Activated CD4-positive, CD25-positive, alpha-beta regulatory T cell treated with anti-CD3 and anti-CD28 coated beads, Interleukin-2, amount 50 U/mL, for 16 hours (primary cell): ENCODE results near the gene OR2G6.
"Not testable (repeated sequence)": the region's sequence is repeated elsewhere in the genome, so short reads cannot be mapped to it uniquely, and the experiment has no call there.

Source experiments
- DNase-seq: peaks from one replicate; pipeline ENCODE4 v3.0.0-alpha.2; 2020; ENCODE audit warnings: low read depth, low spot score

Gene OR2G6

GRCh38 chr1:248507773-248508172 is at the start of gene OR2G6:
Gene OR2G6 (plus strand): TSS chr1:248508073. CDS start chr1:248521647, 13,574 bp downstream.
- not testable (repeated sequence) for DNase-seq

DNA sequence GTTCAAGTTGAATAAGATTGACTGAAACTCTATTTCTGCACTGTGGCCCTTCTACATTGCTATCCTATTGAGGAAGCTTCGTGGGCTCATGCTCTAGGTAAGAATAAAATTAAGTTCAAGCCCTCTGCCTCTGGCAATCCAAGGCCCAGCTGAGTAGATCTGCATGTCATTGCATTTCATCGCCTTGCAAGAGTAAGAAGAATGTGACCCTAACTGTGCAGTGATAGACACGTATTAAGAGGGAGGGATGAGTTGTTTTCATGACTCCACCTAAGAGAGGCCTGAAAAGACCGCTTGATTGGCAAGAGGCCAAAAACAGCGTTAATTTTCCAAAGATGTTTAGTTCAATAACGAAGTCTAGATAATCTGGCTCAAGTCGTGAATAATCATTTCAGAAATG is 48.8 kb upstream of the OR2G6 start:
- not testable (repeated sequence) for DNase-seq

GRCh38 chr1:248471154-248471553 is 36.7 kb upstream of the OR2G6 start:
- no peak for DNase-seq

DNA sequence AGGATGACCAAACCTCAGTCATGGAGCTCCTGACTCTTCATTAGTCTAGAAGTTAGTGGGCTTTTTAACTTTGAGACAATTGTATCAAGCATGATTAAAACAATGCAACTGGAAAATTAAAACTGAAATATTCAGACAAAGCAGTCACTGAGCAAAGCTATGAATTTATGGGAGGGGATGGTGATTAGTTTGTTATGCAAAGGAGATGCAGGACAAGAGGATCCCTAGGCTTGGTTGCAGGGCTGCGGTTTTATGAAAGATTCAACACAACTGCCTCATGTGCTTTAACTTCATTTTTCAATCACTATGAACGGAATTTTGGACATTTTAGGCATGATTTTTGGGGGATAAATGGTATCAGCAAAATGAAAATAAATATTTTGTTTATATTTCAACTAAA is 35.8 kb upstream of the OR2G6 start:
- not testable (repeated sequence) for DNase-seq

GRCh38 chr1:248473051-248473450 is 34.8 kb upstream of the OR2G6 start, which contains the start of gene OR2T3:
Gene OR2T3 (plus strand): TSS chr1:248473351. CDS start chr1:248473351, 0 bp downstream.
- DNase-seq, result not testable (repeated sequence)

- not testable (repeated sequence) for DNase-seq
These were observed 32.2 kb upstream of the OR2G6 start for GRCh38 chr1:248475660-248476059.

DNA sequence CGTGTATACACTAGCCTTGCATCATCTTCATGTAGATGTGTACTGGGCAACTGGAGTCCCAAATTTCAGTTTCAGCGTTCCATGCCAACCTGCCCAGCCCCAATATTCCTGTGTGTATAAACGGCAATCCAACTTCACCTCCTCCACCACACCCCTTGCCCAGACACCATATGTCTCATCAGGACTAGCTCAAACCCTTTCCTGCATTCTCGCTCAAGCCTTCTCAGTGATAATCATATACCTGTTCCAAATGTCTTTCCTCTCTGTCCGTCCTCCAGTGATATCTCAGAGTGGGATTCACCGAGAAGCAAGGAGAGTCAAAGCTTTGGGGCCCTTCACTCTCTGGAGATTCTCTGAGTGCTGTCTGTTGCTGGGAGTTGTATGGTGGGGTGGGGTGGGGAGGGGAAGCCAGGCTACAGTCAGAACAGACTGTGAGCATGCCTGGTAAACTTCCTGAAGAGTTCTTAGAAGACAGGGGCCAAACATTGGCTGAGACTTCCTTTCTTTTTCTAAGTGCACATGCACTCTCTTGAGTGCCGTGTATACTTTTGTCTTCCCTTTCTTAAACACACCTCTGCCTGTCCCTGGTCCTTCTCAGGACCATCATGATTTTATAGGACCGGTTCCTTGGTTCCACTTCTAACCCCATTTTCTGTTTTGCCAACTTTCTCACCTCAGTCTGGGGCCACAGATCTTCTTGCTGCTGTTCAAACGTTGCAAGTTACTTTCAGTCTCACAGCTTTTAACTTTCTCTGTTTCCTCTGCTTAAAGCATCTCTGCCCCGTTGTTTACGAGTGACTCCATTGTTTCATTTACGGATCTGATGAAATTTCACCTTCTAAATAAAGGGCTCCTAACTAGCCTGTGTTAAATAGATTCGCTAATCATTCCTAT is 25.9 kb upstream of the OR2G6 start:
- DNase-seq, result not testable (repeated sequence)

GRCh38 chr1:248488289-248488688 is 19.6 kb upstream of the OR2G6 start, which contains the start of gene OR2T5:
Gene OR2T5 (plus strand): TSS chr1:248488589. CDS start chr1:248488589, 0 bp downstream.
- not testable (repeated sequence) for DNase-seq

DNA sequence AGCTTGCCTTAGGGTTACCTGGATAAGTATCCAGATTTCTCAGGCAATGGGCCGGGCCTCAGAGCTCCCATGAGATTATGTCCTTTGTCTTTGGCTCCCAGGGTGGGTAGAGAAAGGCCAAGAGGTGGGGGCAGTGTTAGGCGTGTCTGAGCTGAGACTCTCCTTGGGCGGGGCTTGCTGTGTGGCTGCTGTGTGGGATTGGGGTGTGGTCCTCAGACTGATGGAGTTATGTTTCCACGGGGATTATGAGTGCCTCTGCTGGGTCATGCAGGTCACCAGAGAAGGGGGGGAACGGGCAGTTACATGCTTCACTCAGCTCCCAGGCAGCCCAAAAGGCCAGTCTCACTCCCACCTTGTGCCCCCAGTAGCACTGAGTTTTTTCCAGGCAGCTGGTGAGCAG is 11.2 kb upstream of the OR2G6 start:
- DNase-seq, result not testable (repeated sequence)

GRCh38 chr1:248500305-248501035 is 7.4 kb upstream of the OR2G6 start:
- DNase-seq, result not testable (repeated sequence)

GRCh38 chr1:248510217-248510616 is 2.3 kb downstream of the OR2G6 start:
- DNase-seq, result not testable (repeated sequence)

- no peak for DNase-seq
These were observed 14.0 kb downstream of the OR2G6 start for GRCh38 chr1:248521856-248522255.

GRCh38 chr1:248537449-248537848 is 29.6 kb downstream of the OR2G6 start:
- DNase-seq, result not testable (repeated sequence)

- not testable (repeated sequence) for DNase-seq
These were observed 39.5 kb downstream of the OR2G6 start for GRCh38 chr1:248547383-248547782.

GRCh38 chr1:248551027-248551426 is 43.2 kb downstream of the OR2G6 start:
- DNase-seq, result not testable (repeated sequence)

DNA sequence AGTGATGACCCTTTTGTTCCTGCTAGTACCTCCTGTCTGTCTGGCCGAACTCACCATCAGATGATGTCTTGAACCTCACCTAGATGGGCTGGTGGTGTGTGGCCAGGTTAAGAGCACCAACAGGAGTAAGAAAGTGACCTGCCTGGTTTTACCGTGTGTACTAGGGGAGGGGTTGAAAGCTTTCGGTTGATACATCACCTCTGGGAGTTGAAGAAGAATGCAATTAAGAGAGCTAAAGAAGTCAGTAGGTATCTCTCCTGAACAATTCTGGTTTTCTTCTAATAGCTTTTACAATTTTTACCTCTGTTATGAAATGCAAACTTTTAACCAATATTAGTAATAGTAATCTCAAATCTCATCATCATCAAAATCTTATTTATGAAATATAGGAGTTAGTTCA is 54.8 kb downstream of the OR2G6 start, which contains the start of gene OR2T29:
TSS of gene OR2T29 (minus strand) at position 101 of the 400 bp plus-strand sequence. CDS start 3,281 bp downstream, outside the sequence.
- not testable (repeated sequence) for DNase-seq

DNA sequence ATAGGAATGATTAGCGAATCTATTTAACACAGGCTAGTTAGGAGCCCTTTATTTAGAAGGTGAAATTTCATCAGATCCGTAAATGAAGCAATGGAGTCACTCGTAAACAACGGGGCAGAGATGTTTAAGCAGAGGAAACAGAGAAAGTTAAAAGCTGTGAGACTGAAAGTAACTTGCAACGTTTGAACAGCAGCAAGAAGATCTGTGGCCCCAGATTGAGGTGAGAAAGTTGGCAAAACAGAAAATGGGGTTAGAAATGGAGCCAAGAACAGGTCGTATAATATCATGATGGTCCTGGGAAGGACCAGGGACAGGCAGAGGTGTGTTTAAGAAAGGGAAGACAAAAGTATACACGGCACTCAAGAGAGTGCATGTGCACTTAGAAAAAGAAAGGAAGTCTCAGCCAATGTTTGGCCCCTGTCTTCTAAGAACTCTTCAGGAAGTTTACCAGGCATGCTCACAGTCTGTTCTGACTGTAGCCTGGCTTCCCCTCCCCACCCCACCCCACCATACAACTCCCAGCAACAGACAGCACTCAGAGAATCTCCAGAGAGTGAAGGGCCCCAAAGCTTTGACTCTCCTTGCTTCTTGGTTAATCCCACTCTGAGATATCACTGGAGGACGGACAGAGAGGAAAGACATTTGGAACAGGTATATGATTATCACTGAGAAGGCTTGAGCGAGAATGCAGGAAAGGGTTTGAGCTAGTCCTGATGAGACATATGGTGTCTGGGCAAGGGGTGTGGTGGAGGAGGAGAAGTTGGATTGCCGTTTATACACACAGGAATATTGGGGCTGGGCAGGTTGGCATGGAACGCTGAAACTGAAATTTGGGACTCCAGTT is 57.9 kb downstream of the OR2G6 start:
- DNase-seq, result not testable (repeated sequence)

GRCh38 chr1:248569049-248569448 is 61.2 kb downstream of the OR2G6 start:
- not testable (repeated sequence) for DNase-seq

GRCh38 chr1:248570811-248571210 is 62.9 kb downstream of the OR2G6 start:
- DNase-seq, result not testable (repeated sequence)

DNA sequence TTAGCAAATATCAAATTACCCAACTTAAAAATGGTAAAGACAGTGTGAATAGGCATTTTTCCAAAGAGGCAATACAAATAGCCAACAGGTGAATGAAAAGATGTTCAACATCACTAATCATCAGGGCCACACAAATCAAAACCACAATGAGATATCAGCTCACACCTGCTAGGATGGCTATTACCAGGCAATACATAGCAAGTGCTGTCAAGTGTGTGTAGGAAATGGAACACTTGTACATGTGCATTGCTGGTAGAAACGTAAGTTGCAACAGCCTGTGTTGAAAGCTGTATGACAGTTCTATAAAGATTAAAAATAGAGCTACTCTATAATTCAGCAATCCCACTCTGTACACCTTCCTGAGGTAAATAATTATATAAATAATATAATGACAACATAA is 64.2 kb downstream of the OR2G6 start:
- DNase-seq, result not testable (repeated sequence)

GRCh38 chr1:248573856-248574255 is 66.0 kb downstream of the OR2G6 start:
- DNase-seq, result not testable (repeated sequence)
